Measurements from ENCODE around the gene ADAMTS12. TPM values are rescaled to one million over a fixed set of nuclear protein-coding genes. Genes with fewer than 3 reads are reported as not detected.

The ADAMTS12 gene, protein sequence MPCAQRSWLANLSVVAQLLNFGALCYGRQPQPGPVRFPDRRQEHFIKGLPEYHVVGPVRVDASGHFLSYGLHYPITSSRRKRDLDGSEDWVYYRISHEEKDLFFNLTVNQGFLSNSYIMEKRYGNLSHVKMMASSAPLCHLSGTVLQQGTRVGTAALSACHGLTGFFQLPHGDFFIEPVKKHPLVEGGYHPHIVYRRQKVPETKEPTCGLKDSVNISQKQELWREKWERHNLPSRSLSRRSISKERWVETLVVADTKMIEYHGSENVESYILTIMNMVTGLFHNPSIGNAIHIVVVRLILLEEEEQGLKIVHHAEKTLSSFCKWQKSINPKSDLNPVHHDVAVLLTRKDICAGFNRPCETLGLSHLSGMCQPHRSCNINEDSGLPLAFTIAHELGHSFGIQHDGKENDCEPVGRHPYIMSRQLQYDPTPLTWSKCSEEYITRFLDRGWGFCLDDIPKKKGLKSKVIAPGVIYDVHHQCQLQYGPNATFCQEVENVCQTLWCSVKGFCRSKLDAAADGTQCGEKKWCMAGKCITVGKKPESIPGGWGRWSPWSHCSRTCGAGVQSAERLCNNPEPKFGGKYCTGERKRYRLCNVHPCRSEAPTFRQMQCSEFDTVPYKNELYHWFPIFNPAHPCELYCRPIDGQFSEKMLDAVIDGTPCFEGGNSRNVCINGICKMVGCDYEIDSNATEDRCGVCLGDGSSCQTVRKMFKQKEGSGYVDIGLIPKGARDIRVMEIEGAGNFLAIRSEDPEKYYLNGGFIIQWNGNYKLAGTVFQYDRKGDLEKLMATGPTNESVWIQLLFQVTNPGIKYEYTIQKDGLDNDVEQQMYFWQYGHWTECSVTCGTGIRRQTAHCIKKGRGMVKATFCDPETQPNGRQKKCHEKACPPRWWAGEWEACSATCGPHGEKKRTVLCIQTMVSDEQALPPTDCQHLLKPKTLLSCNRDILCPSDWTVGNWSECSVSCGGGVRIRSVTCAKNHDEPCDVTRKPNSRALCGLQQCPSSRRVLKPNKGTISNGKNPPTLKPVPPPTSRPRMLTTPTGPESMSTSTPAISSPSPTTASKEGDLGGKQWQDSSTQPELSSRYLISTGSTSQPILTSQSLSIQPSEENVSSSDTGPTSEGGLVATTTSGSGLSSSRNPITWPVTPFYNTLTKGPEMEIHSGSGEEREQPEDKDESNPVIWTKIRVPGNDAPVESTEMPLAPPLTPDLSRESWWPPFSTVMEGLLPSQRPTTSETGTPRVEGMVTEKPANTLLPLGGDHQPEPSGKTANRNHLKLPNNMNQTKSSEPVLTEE (N-terminal part only)
- total RNA-seq (2014; rRNA removed; shearing (Covaris generic)): 10.1 and 11.5 TPM in 2 replicates
- polyA plus RNA-seq (2016; fragmentation: Nextera tagmentation; extraction: Ambion mirVana): 7.8 and 8.5 TPM in 2 replicates

DNA sequence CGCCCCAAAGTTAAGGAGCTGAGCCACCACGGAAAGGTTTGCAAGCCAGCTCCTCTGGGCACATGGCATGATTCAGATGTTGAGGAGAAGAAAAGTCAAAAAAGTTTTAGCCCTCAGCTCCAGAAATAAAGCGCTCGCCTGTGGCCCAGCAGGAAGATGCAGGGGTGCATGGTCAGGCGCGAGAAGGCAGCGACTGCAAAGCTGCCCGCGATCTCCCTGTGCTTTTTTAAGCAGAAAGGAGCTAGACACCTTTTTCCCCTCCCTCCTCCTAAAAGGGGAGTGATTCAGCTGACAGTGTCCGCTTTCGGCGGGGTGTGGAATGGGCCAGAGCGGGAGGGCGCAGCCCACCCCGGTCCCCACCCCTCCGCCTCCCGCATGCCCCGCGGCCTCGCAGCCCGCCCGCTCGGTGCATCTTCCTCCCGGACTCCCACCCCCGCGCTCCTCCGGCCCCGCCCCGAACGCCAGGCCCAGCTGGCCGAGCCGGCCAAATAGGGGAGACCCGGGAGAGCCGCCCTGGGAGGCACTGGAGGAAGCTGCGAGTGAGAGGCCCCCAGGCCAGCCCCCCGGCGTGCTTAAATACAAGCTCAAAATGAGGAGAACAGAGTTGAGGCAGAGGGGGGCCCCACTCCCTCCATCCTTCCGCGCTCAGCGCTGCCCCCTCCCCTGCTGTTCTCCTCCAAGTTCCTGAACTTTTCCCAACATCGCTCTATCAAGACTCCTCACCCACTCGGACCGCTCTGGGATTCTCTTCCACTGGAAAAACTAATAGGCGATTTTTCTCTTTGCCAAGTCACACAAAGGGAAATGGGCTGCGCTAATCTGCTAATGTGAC lies at the start of gene ADAMTS12:
Gene ADAMTS12 (minus strand): TSS at position 203 of the 832 bp plus-strand sequence. CDS start 134 bp downstream, at position 69.
- peaks cover 38% of the 10 kb centered on the region for H3K79me2 ChIP-seq (ENCODE audit: insufficient read depth)
- H3F3A ChIP-seq (ENCODE audit: insufficient read depth): peaks cover 46% of the 10 kb centered on the region
- in situ Hi-C loops (cut with MboI): no loop called here
- H2AFZ ChIP-seq: peak within 1 kb of the TSS; percentile 81
- no peaks in the 10 kb centered on the region for H3K27me3 ChIP-seq (replicated peaks; ENCODE audit: insufficient read depth)
- DNase-seq: peak; percentile 74
- H3K36me3 ChIP-seq (ENCODE audit: low read depth): no peaks in the 10 kb centered on the region
- no peaks in the 10 kb centered on the region for H4K20me1 ChIP-seq (ENCODE audit: insufficient read depth)
- peak within 1 kb of the TSS; percentile 83 for H3K4me3 ChIP-seq
- WGBS, 2 experiments (ENCODE audit: low coverage in 1 of 2, low lambda C conversion rate in 2 of 2, missing lambda C conversion rate in 2 of 2): 7 to 8% methylated on average over 28 to 40 of the region's 45 CpGs
- peaks cover 3% of the 10 kb centered on the region; the same call in 1 of the 2 replicates for H3K9me2 ChIP-seq (ENCODE audit: insufficient read depth)
- peaks cover 56% of the 10 kb centered on the region for H3K4me1 ChIP-seq (ENCODE audit: insufficient read depth)
- peak within 1 kb of the TSS; percentile 98 for H3K4me2 ChIP-seq (ENCODE audit: unreplicated experiment)
- H3K9me3 ChIP-seq (ENCODE audit: low read depth): no peaks in the 10 kb centered on the region
- TF ChIP-seq EZH2 (IDR thresholded peaks at IDR 0.05; ENCODE audit: insufficient read depth, poor library complexity, severe bottlenecking) (no peak), EZH2phosphoT487 (IDR thresholded peaks at IDR 0.05; ENCODE audit: insufficient read depth, low read depth) (no peak)
- H3K9ac ChIP-seq: peak within 1 kb of the TSS; percentile 77
- peak within 1 kb of the TSS; percentile 54 for H3K27ac ChIP-seq

DNA sequence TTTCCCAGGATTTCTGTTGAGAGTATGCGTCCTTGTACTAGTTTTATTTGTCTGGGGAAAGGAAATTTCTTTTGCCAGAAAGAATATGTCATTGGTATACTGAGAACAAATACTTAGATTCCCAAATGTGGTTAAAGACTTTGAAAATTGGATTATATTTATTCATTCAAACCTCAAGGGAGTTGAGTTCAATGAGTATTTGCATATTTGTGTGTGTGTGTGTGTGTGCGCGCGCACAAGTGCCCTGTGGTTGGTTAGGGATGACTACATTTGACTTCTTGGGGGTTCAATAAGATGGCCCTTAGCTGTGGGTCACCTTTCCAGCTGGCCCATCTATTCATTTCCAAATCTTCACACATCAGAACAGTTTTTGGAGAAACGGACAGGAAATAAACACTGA lies 49.3 kb upstream of the ADAMTS12 start:
- H3F3A ChIP-seq (ENCODE audit: insufficient read depth): no peaks in the 10 kb centered on the region
- no peak overlapping the region for H2AFZ ChIP-seq
- 80 to 89% methylated on average over 5 of the region's 5 CpGs for WGBS, 2 experiments (ENCODE audit: low coverage in 1 of 2, low lambda C conversion rate in 2 of 2, missing lambda C conversion rate in 2 of 2)
- H3K4me1 ChIP-seq (ENCODE audit: insufficient read depth): no peaks in the 10 kb centered on the region
- H3K4me3 ChIP-seq: no peak overlapping the region
- H3K27ac ChIP-seq: no peak overlapping the region
- H3K36me3 ChIP-seq (ENCODE audit: low read depth): no peaks in the 10 kb centered on the region
- no peak for DNase-seq
- in situ Hi-C loops (cut with MboI): no loop called here
- H3K9ac ChIP-seq: no peak overlapping the region
- H3K9me2 ChIP-seq (ENCODE audit: insufficient read depth): no peaks in the 10 kb centered on the region
- no peak overlapping the region for H3K4me2 ChIP-seq (ENCODE audit: unreplicated experiment)
- TF ChIP-seq EZH2phosphoT487 (IDR thresholded peaks at IDR 0.05; ENCODE audit: insufficient read depth, low read depth): no peak
- no peak for TF ChIP-seq EZH2 (IDR thresholded peaks at IDR 0.05; ENCODE audit: insufficient read depth, poor library complexity, severe bottlenecking)
- no peaks in the 10 kb centered on the region for H4K20me1 ChIP-seq (ENCODE audit: insufficient read depth)
- peaks cover 84% of the 10 kb centered on the region for H3K27me3 ChIP-seq (replicated peaks; ENCODE audit: insufficient read depth)
- H3K9me3 ChIP-seq (ENCODE audit: low read depth): no peaks in the 10 kb centered on the region
- no peaks in the 10 kb centered on the region for H3K79me2 ChIP-seq (ENCODE audit: insufficient read depth)

DNA sequence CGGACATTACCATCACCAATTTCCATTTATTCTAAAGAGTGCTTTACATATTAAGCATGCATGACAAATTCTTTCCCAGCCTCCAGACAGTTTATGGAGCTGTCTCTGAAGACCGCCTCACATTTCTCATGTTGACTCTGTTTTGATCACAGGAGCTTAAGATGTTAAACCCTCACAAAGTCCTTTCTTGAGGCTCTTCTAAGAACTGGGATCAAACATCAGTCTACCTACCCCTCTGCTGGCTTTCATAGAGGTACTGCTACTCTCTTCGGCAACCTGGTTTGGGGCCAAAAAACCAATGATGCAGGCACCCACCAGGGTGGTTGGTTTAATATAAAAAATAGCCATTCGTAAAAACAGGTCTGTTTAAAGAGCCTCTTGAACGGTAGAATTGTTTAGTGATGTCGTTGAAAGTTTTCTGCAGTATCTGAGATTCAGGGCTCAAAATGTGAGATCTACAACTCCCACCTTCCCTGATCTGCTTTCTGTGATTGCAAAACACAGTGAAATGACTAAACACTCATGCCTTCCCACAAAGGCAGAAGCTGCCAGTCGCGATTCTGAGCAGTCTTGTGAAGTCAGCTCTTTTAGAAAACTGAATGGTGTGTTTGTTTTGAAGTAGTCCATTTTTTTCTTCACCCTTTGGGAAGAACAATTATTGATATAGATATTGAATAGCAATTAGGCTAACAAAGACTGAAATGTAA lies 47.9 kb upstream of the ADAMTS12 start:
- Histone ChIP-seq H3K27ac (no peak overlapping the region), H3K9me2 (ENCODE audit: insufficient read depth) (no peaks in the 10 kb centered on the region), H4K20me1 (ENCODE audit: insufficient read depth) (no peaks in the 10 kb centered on the region), H3K4me2 (ENCODE audit: unreplicated experiment) (no peak overlapping the region), H2AFZ (no peak overlapping the region), H3K27me3 (replicated peaks; ENCODE audit: insufficient read depth) (peaks cover 74% of the 10 kb centered on the region), H3K4me3 (no peak overlapping the region), H3F3A (ENCODE audit: insufficient read depth) (no peaks in the 10 kb centered on the region), H3K9me3 (ENCODE audit: low read depth) (no peaks in the 10 kb centered on the region), H3K9ac (no peak overlapping the region), H3K79me2 (ENCODE audit: insufficient read depth) (no peaks in the 10 kb centered on the region), H3K36me3 (ENCODE audit: low read depth) (no peaks in the 10 kb centered on the region), H3K4me1 (ENCODE audit: insufficient read depth) (no peaks in the 10 kb centered on the region)
- 76 to 77% methylated on average over 8 of the region's 8 CpGs for WGBS, 2 experiments (ENCODE audit: low coverage in 1 of 2, low lambda C conversion rate in 2 of 2, missing lambda C conversion rate in 2 of 2)
- in situ Hi-C loops (cut with MboI): no loop called here
- peak; percentile 62 for DNase-seq
- TF ChIP-seq EZH2 (IDR thresholded peaks at IDR 0.05; ENCODE audit: insufficient read depth, poor library complexity, severe bottlenecking) (no peak), EZH2phosphoT487 (IDR thresholded peaks at IDR 0.05; ENCODE audit: insufficient read depth, low read depth) (no peak)

All from GM23248 (cell line).